C4-2B (cell line): ENCODE data around the gene NID2.

Experiments
- CTCF ChIP-seq: fragments of 450-650 bp; conservative IDR thresholded peaks from 2 replicates; pipeline ENCODE4 v1.5.1; 2017; ENCODE audit warnings: mild to moderate bottlenecking
- ZFX ChIP-seq: fragments of 450-650 bp; IDR thresholded peaks from 2 replicates; pipeline ENCODE4 v1.6.1; 2017

GRCh38 chr14:51998348-51998747, 70.5 kb downstream of the NID2 start:
- no peak for TF ChIP-seq CTCF
- no peak for TF ChIP-seq ZFX
